HG02981 (cell line): ENCODE measurements around the gene ATP2A2.
A peak's percentile ranks its signal among the peaks of the same experiment; 100 is the strongest.

Experiments used
- ATAC-seq: cut with Tn5 transposase; IDR thresholded peaks from one replicate; pipeline ENCODE4 v1.9.1; 2021; ENCODE audit warnings: mild to moderate bottlenecking, moderate library complexity; ENCODE audit not compliant: unreplicated experiment

The ATP2A2 gene

DNA sequence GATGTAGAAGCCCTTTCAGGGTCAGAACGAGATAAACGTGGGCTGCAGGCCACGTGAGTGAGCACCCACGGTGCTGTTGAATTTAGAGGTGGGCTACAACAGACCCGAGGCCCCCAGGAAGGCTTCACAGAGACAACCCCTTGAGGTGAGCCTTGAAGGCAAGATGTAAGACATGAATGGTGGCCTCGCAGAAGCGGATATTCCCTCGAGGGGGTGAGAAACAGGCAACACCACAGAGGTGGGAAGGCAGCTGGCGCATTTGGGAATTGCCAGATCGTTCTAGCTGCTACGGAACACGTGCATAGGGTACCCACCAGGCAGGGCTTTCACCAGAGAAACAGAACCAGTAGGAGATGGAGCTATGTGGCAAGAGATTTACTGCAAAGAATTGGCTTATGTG is 22.6 kb upstream of the ATP2A2 start:
- no peak for ATAC-seq

DNA sequence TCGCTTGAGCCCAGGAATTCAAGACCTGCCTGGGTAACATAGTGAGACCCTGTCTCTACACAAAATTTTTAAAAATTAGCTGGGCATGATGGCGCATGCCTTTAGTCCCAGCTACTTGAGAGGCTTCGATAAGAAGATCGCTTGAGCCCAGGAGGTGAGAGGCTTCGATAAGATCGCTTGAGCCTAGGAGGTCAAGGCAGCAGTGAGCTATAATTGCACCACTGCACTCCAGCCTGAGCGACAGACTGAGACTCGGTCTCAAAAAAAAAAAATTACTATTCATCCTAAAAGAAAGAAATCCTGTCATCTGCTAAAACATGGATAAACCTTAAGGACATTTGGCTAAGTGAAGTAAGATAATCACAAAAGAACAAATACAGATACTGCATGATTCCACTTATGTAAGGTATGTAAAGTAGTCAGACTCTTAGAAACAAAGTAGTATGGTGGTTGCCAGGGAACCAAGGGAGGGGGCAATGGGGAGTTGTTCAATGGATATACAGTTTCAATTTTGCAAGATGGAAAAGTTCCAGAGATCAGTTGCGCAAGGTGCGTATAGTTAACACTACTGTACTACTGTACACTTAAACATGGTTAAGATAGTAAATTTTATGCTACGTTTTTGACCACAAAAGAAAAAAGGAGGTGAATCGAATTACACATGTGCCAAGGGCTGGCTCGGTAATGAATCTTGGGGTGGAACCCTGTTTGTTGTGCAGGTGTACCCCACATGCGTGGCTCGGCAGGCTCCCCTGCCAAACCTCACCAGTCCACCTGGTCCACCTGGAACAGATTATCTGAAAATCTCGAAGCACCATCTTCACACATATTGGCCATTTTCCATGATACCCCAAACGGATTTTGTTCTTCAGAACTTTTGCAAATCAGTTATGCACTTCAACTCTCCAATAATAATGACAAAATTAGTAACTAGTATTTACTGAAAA is 18.3 kb upstream of the ATP2A2 start:
- no peak for ATAC-seq

DNA sequence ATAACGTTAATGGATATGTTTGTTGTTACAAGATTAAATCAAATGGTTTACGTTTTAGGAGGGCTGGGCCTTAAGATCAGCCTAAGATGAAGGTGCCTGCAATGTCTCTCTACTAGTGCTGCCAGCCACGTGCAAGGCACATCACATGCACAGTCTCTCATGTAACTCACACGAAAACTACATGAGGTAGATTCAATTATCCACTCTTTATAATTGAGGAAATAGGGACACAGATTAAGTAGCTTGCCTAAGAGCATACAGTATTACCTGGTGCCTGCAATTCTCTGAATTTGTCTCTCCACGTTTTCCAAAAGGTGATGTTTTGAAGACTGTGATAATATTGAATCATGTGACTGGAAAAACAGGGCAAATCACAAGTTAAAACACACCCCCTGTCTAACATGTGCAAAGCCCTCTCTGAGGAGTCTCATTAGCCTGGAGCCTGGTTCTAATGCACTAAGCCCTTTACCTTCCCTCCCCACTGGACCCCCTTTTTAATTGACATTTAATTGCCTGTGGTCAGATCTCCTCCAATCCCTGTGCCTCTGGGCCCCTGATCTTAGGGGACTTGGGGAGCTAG is 14.6 kb upstream of the ATP2A2 start:
- ATAC-seq, result no peak

DNA sequence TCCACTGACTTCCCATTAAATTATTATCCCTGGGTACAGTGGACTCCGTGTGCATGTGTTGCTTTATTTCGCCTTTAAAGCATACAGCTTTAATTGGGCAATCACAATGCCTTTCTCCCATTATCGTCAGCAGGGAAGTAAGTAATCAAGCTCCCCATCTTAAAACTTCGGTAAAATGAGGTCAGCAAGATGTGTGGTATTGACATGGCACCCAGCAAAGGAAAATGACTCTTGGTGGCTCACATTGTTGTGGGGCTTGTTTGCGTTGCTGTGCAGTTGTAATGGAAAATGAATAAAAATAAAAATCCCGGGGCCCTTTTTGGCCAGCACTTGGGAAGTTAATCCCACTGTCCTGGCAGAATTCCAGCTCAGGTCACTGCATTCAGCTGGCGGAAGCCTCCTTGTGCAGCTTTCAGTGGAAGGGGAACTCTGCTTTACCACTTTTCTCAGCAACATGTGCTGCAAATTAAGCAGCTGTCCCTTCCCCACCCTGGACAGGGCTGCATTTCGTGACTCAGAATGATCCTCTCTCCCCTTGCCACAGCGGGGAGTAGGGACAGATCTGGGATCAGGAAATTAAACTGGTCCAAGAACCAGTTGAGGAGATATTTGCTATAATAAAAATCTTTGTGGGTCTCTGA is 13.9 kb upstream of the ATP2A2 start:
- ATAC-seq, result no peak

DNA sequence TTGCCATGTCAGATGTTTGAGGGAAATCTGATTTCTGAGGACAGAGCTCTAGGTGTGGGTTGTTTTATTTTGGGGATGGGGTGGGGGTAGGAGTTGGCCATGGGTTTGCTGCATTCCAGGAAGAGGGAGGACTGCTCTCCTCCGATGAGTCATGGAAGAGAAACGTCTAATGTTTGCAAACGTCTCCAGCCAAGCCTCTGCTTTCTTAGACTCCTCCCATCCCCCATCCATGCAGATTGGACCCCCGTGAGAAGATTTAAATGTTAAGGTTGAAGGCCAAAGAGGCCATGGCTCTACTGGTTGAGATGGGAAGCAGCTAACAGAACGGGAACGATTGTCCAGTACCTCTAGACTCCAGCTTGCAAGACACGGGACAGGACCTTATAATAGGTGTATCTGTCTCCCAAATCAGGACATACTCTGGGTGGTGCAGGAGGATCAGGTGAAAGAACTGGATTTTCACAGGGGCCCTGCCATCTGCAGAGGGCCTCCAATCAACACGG is 11.4 kb upstream of the ATP2A2 start:
- ATAC-seq, result no peak

DNA sequence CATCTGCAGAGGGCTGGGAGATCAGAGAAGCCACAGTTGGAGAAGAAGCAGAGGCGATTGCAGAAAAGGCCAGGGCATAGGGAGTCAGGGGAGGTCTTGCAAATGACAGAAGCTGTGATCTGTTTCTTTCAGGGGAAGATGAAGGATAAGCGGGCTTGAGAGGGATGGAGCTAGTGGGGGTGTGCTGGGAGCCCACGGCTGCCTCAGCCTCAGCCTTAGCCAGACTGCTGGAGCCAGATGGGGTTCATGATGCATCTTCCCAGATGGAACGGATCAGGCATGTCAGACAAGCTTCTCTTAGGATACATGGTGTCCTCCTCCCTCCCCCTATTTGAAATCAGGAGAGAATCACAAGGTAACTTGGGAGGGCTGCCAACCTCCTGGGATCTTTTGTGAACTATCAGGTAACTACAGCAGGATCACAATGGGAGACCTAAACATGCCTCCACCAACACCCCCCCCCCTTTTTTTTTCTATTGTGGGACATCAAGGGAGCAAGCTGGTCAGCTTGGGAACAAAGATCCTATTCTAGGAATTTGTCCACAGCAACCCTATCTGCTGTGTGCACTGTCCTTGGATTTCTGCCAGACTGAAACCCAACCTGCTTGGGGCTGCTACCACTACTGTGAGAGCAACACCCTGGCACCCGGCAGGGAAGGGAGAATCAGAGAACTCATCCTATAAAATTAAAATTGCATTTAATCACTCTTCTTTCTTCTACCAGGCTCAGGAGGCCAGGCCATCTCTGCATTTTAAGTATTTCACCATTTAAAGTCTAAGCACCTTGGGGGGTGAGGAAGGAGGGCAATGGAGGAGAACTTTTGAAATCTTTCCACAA is 10.7 kb upstream of the ATP2A2 start:
- ATAC-seq, result no peak

DNA sequence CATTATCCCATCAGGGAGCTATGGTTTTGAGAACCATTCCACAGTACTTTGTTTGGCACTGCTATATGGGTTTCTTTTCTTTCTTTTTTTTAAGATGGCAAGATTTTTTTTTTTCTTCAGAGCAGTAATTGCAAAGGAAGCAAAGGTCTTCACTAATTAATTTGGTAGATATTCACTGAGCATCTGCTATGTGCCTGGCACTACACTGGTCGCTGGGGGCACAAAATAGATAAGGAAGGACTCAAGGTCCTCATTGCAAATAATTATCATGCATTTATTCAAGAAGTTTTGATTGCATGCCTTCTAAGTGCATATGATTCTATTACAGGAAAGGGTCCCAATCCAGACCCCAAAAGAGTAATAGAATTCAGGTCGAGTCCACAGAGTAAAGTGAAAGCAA is 10.0 kb upstream of the ATP2A2 start:
- no peak for ATAC-seq

DNA sequence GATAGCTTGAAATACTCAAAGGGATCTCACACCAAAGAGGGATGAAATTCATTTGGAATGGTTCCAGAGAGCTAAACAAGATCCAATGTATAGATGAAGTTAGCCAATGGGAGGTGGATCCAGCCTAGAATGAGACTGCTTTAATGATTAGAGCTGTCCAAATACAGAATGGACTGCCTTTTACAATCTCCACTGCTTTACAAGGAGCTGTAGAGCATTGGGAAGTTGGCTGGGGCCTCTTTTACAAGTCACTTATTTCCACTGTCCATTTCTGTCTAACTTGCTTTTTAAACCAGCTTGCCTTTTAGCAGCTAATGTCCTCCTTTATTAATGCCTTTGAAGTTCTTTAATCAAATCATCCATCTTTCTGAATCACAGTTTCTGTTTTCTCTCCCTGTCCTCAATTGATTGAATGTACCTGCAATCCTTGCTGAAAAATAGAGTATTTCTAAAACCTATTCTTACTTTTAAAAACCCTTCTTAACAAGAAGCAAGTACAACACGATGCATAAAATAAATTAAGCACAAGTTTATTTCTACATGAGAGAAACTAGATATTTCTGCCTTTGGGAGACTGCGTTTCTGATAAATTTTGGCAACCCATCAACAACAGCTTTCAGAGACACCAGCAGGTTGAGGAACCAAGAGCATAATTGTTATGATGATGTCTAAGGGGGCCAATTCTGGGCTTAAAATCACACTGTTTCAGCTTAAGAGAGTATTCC is 3.4 kb upstream of the ATP2A2 start:
- ATAC-seq, result no peak

DNA sequence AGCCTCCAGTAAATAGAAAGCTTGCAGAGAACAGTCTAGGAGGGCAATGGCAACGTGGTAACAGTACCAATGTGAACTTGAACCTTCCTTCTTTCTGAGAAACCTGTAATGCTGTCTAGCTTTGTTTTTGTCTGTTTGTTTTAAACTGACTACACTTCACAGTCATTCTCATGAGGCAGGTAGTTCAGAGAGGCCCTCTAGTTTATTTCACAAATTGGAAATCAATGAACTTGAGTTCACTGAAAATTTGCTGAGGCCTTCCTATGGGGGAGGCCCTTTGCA is 2.9 kb upstream of the ATP2A2 start:
- ATAC-seq, result no peak

DNA sequence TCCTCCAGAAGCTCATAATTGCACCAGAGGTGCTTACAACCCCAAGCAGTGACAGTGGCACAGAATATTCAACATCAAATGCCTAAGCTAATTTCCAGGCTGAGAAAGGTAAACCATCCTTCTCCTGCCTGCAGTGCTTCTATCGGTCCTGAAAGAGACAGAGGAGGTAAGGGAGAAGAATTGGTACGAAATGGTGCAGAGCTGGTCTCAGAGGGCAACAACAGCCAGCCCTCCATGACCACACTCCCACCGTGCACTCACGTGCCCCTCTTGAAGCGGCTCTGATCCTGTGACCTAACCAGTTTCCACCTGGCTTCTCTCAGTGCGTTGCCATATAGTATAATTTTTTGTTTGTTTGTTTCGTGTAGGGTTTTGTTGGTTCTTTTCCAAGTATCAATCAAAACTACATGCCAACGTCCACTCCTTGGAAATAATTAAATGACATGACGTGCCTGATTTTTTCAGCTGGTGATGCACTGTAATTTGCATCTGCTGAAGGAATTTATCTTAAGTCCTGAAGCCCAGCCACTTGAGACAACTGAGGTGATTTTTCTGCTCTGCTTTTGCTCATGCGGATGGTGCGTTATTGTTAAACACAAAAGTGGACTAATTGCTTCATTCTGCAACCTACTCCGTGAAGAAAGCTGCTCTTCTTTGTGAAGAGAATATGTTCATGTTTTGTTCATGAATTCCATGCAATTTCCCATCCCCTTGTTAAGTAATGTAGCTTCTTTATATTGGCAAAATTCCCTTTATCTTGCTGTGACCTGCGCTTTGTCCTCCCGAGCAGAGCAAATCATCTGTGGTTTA is 1.3 kb upstream of the ATP2A2 start:
- ATAC-seq, result no peak

DNA sequence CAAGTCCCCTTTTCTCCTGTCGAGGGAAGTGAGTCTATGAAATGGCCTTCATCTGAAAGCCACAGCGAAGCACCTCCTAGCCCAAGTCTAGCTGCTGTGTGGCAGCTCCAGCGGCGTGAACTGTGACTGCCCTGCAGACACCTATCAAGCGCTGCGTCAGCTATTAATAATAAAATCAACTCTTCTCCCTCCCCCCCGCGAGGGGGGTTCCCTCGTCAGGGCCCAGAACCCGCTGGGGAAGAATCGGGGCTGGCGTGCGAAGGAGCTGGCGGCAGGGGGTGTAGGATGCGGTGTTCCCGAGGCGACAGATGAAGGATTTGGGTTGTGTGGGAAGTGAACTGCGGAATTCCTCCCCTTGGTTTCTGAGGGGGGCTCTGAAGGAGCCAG is 662 bp upstream of the ATP2A2 start:
- ATAC-seq, result peak; percentile 22

DNA sequence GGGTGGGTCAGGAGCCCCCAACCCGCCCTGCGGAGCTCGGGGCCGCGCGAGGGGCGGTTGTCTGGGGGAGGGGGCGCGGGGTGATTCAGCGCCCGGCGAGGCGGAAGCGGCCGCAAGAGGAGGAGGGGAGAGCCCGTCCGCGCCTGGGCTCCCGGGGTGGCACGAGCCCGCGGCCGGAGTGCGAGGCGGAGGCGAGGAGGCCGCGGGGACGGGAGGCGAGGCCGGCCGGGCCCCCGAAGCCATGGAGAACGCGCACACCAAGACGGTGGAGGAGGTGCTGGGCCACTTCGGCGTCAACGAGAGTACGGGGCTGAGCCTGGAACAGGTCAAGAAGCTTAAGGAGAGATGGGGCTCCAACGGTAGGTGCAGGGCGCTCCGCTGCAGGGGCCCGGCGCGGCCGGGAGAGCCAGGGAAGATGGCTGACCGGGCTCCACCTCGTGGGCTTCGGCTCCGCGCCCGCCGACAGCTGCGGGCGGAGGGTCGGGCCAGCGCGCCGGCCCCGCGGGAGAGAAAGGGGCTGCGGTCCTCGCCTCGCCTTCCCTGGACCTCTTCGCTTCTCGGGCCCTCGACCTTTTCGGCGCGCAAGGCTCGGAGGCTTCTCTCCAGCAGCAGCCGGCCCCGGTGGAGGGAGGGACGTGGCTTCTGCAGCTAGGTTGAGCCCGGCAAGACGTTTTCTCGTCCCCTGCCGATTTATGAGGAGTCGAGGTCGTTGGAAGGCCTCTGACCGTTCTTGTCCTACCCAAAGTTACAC is 677 bp downstream of the ATP2A2 start:
- peak; percentile 37 for ATAC-seq

DNA sequence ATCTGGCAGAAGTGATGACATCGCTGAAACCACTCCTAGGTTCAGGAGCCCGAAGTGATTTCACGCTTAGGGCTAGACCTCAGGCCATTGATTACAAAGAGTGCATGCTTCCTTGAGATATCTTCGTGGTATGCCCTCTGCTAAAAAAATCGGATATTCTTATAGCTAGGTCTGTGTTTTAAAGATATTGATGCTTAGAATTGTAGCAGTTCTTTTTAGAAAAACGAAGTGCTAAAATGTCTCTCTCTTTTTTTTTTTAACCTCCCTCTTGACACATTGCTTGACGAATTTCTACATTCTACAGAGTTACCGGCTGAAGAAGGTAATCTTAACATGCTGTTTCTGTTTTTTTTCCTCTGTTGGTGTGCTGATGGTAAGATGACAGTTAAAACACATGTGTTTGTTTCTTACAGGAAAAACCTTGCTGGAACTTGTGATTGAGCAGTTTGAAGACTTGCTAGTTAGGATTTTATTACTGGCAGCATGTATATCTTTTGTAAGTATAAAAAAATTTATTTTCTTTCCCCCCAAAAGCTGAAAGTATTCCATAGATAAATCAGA is 1.3 kb downstream of the ATP2A2 start:
- no peak for ATAC-seq

DNA sequence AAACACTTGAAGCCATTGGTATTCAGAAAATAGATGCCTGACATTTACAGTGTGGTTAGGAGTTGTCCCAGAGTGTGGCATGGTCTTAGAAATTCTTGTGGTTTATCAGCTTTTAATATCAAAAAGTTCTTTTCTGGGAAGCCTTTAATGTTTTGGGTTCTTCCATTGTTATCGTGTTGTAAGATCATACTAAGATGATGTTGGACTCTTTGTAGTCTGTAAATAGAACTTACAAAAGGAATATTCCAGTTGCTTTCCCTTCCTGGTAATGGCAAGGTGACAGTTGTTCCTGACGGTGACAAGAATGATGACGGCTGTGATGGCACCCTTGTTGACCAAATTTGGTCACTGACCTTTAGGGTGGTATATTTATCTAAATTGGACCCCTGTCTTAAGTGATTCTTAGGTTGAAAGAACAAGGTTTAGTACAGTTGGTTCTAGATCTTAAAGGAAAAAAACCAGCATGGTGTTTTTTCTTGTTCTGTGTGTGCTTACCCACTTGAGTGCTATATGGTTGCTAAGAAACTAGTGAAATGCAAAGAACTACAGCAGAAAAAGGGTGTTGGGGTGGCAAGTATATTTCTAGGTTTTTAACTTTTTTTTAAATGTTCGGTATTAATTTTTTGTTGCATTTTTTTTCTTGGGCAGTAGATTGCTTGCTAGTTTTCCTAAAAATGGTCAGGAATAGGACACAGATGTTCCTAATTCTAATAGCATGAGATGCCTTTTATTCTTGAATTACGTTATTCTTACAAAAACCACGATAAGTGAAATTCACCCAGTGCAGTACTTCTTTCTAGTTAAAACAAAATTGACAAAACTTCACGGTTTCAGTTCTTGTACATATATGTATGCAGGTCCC is 2.1 kb downstream of the ATP2A2 start:
- ATAC-seq, result no peak

DNA sequence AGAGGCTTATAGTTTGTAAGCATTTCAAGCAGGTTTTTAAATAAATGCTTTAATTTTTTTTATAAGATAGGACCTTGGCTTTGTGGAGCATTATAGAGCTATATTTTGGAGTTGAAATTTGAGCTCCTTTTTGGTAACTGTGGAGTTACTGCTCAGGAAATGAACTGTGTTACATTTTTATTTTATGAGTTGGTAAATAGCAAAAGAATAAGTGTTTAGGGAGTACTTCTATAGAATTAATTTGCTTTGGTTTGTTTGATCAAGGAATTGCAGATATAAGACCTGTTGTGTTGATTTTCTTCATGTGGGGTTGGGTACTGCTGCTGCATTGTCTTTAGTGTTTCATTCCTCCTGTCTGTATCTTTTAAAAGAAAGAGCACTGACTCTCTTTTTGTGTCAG is 3.5 kb downstream of the ATP2A2 start:
- no peak for ATAC-seq

DNA sequence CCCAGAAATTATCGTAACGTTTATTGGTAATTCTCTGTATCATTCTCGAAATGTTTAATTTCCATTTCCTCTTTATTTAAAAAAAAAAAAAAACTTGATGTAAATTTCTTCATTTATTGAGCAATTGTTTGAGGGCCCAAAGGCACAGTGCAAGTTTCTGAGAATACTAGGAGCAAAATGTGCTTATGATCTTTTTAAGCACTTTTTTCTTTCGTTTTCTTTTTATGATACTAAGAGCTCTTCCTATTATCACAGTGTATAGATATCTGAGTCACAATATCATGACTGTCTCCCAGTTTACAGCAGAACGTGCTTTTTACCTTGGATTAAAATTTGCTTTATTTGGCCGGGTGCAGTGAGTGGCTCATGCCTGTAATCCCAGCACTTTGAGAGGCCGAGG is 5.6 kb downstream of the ATP2A2 start:
- no peak for ATAC-seq

DNA sequence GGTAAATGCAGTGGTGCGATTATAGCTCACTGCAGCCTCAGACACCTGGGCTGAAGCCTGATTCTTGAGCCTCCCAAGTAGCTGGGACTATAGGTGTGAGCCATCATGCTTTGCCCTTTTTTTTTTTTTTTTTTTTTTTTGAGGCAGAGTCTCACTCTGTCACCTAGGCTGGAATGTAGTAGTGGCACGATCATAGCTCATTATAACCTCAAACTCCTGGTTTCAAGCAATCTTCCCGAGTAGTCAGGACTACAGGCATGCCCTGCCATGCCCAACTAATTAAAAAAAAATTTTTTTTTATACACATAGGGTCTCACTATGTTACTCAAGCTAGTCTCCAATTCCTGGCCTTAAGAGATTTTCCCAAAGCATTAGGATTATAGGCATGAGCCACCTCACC is 6.9 kb downstream of the ATP2A2 start:
- ATAC-seq, result no peak
